ENCODE data around the gene SEMA4A.

The SEMA4A gene

GRCh38 chr1:156194300-156194652 is 40.9 kb downstream of the SEMA4A start:
- H3K36me3 ChIP-seq (ENCODE audit: insufficient read depth, low read depth, low read length), result peaks cover 14% of the 10 kb centered on the region; the same call in 1 of the 2 replicates
- H3K27ac ChIP-seq (ENCODE audit: low read length), result no peak overlapping the region
- peak overlapping the region; percentile 70; the same call in 1 of the 2 replicates for H3K9ac ChIP-seq (ENCODE audit: low read depth, low read length)
- H3K27me3 ChIP-seq (ENCODE audit: insufficient read depth, low read length), result no peaks in the 10 kb centered on the region
- H3K9me3 ChIP-seq (ENCODE audit: insufficient read depth, low read depth, low read length), result peaks cover under 1% of the 10 kb centered on the region; the same call in 1 of the 2 replicates
- peak overlapping the region; percentile 85 for H3K4me3 ChIP-seq (ENCODE audit: low read length)
- H3K4me1 ChIP-seq (ENCODE audit: insufficient read depth, low read length), result peaks cover 8% of the 10 kb centered on the region

DNA sequence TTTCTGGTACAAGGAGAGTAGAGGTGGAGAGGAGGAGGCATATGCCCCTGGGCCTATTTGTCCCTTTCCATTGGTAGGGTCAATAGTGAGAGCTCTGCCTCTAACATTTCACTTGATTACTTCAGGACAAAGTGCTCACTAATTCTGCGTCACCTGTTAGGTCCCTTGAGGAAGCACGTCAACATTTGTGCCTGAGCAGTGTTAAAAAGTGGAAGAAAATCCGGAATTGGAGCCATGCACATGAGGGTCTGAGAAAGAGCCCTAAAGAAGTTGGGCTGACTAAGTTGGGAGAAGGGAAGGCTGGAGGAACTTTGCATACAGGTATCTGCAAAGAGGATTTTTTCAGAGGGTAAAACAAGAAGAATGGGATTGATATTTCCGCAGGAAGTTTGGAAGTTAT is 42.5 kb downstream of the SEMA4A start:
- H3K9me3 ChIP-seq (ENCODE audit: insufficient read depth, low read depth, low read length), result no peaks in the 10 kb centered on the region
- peaks cover 8% of the 10 kb centered on the region for H3K4me1 ChIP-seq (ENCODE audit: insufficient read depth, low read length)
- no peak overlapping the region for H3K4me3 ChIP-seq (ENCODE audit: low read length)
- H3K27ac ChIP-seq (ENCODE audit: low read length), result no peak overlapping the region
- peaks cover 27% of the 10 kb centered on the region for H3K36me3 ChIP-seq (ENCODE audit: insufficient read depth, low read depth, low read length)
- peak overlapping the region; percentile 47; the same call in 1 of the 2 replicates for H3K9ac ChIP-seq (ENCODE audit: low read depth, low read length)
- H3K27me3 ChIP-seq (ENCODE audit: insufficient read depth, low read length), result no peaks in the 10 kb centered on the region

- peaks cover 27% of the 10 kb centered on the region for H3K36me3 ChIP-seq (ENCODE audit: insufficient read depth, low read depth, low read length)
- H3K27ac ChIP-seq (ENCODE audit: low read length), result no peak overlapping the region
- no peaks in the 10 kb centered on the region for H3K27me3 ChIP-seq (ENCODE audit: insufficient read depth, low read length)
- no peaks in the 10 kb centered on the region for H3K9me3 ChIP-seq (ENCODE audit: insufficient read depth, low read depth, low read length)
- H3K9ac ChIP-seq (ENCODE audit: low read depth, low read length), result peak overlapping the region; percentile 47; the same call in 1 of the 2 replicates
- no peak overlapping the region for H3K4me3 ChIP-seq (ENCODE audit: low read length)
- H3K4me1 ChIP-seq (ENCODE audit: insufficient read depth, low read length), result peaks cover 8% of the 10 kb centered on the region
Measured at GRCh38 chr1:156196445-156196844, 43.1 kb downstream of the SEMA4A start.

- H3K9ac ChIP-seq (ENCODE audit: low read depth, low read length), result no peak overlapping the region
- H3K27me3 ChIP-seq (ENCODE audit: insufficient read depth, low read length), result no peaks in the 10 kb centered on the region
- H3K4me3 ChIP-seq (ENCODE audit: low read length), result no peak overlapping the region
- H3K9me3 ChIP-seq (ENCODE audit: insufficient read depth, low read depth, low read length), result no peaks in the 10 kb centered on the region
- no peak overlapping the region for H3K27ac ChIP-seq (ENCODE audit: low read length)
- peaks cover 8% of the 10 kb centered on the region for H3K4me1 ChIP-seq (ENCODE audit: insufficient read depth, low read length)
- H3K36me3 ChIP-seq (ENCODE audit: insufficient read depth, low read depth, low read length), result peaks cover 39% of the 10 kb centered on the region
Measured at GRCh38 chr1:156198831-156199349, 45.5 kb downstream of the SEMA4A start.

GRCh38 chr1:156200044-156200443 is 46.7 kb downstream of the SEMA4A start:
- Histone ChIP-seq H3K4me1 (ENCODE audit: insufficient read depth, low read length) (peaks cover 4% of the 10 kb centered on the region; the same call in 1 of the 2 replicates), H3K27ac (ENCODE audit: low read length) (no peak overlapping the region), H3K4me3 (ENCODE audit: low read length) (no peak overlapping the region), H3K9me3 (ENCODE audit: insufficient read depth, low read depth, low read length) (no peaks in the 10 kb centered on the region), H3K36me3 (ENCODE audit: insufficient read depth, low read depth, low read length) (peaks cover 39% of the 10 kb centered on the region), H3K27me3 (ENCODE audit: insufficient read depth, low read length) (no peaks in the 10 kb centered on the region), H3K9ac (ENCODE audit: low read depth, low read length) (no peak overlapping the region)

DNA sequence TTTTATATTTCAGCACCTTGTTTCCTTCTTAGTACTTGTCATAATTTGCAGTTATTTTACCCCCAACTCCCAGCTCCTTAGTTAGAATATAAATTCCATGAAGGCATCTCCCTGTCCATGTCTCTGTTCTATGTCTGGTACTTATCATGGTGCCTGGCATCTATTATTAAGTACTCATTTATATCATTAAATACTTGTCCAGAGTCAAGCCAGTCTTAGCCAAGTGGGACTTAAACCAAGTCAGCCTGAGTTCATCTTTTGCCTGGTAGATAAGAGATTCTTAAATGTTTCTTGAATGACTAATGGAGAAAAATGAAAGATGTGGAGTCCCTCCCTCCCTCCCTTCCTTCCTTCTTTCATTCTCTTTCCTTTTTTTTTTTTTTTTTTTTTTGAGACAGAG is 49.9 kb downstream of the SEMA4A start:
- Histone ChIP-seq H3K4me3 (ENCODE audit: low read length) (no peak overlapping the region), H3K4me1 (ENCODE audit: insufficient read depth, low read length) (peaks cover under 1% of the 10 kb centered on the region; the same call in 1 of the 2 replicates), H3K9ac (ENCODE audit: low read depth, low read length) (no peak overlapping the region), H3K27ac (ENCODE audit: low read length) (no peak overlapping the region), H3K27me3 (ENCODE audit: insufficient read depth, low read length) (no peaks in the 10 kb centered on the region), H3K36me3 (ENCODE audit: insufficient read depth, low read depth, low read length) (peaks cover 46% of the 10 kb centered on the region), H3K9me3 (ENCODE audit: insufficient read depth, low read depth, low read length) (no peaks in the 10 kb centered on the region)

DNA sequence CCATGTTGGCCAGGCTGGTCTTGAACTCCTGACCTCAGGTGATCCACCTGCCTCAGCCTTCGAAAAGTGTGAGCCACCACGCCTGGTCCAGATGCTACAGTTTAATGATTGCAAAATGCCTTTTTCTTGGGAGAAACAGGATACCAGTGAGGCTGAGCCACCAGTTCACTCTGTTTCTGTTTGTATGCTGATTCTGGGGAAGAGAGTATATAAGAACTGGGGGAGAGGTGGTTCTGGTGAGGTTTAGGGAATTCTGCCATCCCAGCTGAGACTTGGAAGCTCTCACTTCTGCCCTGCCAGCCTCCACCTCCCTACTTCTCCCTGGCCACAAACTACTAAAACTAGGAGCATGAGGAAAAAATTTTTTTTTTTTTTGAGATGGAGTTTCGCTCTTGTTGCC is 51.3 kb downstream of the SEMA4A start:
- Histone ChIP-seq H3K4me3 (ENCODE audit: low read length) (no peak overlapping the region), H3K36me3 (ENCODE audit: insufficient read depth, low read depth, low read length) (peaks cover 49% of the 10 kb centered on the region), H3K9me3 (ENCODE audit: insufficient read depth, low read depth, low read length) (no peaks in the 10 kb centered on the region), H3K4me1 (ENCODE audit: insufficient read depth, low read length) (peaks cover 6% of the 10 kb centered on the region; the same call in 1 of the 2 replicates), H3K9ac (ENCODE audit: low read depth, low read length) (no peak overlapping the region), H3K27ac (ENCODE audit: low read length) (no peak overlapping the region), H3K27me3 (ENCODE audit: insufficient read depth, low read length) (no peaks in the 10 kb centered on the region)

DNA sequence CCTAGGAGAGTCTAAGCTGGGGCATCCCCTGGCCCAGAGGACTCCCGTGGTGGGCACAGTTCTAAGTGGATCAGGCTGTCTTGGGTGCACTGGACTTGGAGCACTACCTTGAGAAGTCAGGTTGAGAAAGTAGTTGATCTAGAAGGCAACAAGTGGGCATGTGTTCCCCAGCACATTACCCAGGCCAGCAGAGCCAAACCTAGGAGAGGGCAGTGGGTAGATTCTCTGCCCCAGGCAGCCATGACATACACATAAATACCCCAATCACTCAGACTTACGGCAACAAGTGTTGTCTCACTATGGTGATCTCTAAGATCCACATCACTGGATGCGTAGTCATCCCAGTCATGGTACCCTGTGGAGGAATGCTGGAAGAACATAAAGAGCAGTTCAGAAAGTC is 57.9 kb downstream of the SEMA4A start:
- H3K9ac ChIP-seq (ENCODE audit: low read depth, low read length), result no peak overlapping the region
- no peak overlapping the region for H3K27ac ChIP-seq (ENCODE audit: low read length)
- H3K27me3 ChIP-seq (ENCODE audit: insufficient read depth, low read length), result no peaks in the 10 kb centered on the region
- H3K36me3 ChIP-seq (ENCODE audit: insufficient read depth, low read depth, low read length), result peaks cover 42% of the 10 kb centered on the region
- no peaks in the 10 kb centered on the region for H3K9me3 ChIP-seq (ENCODE audit: insufficient read depth, low read depth, low read length)
- no peak overlapping the region for H3K4me3 ChIP-seq (ENCODE audit: low read length)
- H3K4me1 ChIP-seq (ENCODE audit: insufficient read depth, low read length), result peaks cover 11% of the 10 kb centered on the region; the same call in 1 of the 2 replicates

- H3K4me3 ChIP-seq (ENCODE audit: low read length), result peak overlapping the region; percentile 94
Measured at GRCh38 chr1:156212130-156212529, 58.7 kb downstream of the SEMA4A start.

DNA sequence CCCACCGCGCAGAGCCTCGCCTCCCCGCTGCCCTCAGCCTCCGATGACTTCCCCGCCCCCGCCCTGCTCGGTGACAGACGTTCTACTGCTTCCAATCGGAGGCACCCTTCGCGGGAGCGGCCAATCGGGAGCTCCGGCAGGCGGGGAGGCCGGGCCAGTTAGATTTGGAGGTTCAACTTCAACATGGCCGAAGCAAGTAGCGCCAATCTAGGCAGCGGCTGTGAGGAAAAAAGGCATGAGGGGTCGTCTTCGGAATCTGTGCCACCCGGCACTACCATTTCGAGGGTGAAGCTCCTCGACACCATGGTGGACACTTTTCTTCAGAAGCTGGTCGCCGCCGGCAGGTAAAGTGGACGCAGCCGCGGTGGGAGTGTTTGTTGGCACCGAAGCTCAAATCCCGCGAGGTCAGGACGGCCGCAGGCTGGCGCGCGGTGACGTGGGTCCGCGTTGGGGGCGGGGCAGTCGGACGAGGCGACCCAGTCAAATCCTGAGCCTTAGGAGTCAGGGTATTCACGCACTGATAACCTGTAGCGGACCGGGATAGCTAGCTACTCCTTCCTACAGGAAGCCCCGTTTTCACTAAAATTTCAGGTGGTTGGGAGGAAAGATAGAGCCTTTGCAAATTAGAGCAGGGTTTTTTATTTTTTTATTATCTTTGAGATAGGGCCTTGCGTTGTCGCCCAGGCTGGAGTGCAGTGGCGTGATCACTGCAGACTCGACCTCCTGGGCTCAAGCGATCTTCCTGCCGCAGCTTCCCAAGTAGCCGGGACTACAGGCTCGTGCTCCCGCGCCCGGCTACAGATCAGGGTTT is 59.7 kb downstream of the SEMA4A start, which contains the start of gene PMF1:
PMF1 (plus strand) TSS at position 175 of the 811 bp plus-strand sequence; CDS start at position 184, 9 bp downstream.
- Histone ChIP-seq H3K27ac (ENCODE audit: low read length) (peak within 1 kb of the TSS; percentile 99), H3K4me3 (ENCODE audit: low read length) (peak within 1 kb of the TSS; percentile 94), H3K36me3 (ENCODE audit: insufficient read depth, low read depth, low read length) (peaks cover 33% of the 10 kb centered on the region), H3K9ac (ENCODE audit: low read depth, low read length) (peak within 1 kb of the TSS; percentile 98), H3K4me1 (ENCODE audit: insufficient read depth, low read length) (peaks cover 11% of the 10 kb centered on the region; the same call in 1 of the 2 replicates), H3K9me3 (ENCODE audit: insufficient read depth, low read depth, low read length) (no peaks in the 10 kb centered on the region), H3K27me3 (ENCODE audit: insufficient read depth, low read length) (no peaks in the 10 kb centered on the region)

More at GRCh38 chr1:156212130-156212529, 58.7 kb downstream of the SEMA4A start:
- Histone ChIP-seq H3K9me3 (ENCODE audit: insufficient read depth, low read depth, low read length) (no peaks in the 10 kb centered on the region), H3K4me1 (ENCODE audit: insufficient read depth, low read length) (peaks cover 11% of the 10 kb centered on the region; the same call in 1 of the 2 replicates), H3K36me3 (ENCODE audit: insufficient read depth, low read depth, low read length) (peaks cover 36% of the 10 kb centered on the region), H3K27me3 (ENCODE audit: insufficient read depth, low read length) (no peaks in the 10 kb centered on the region), H3K9ac (ENCODE audit: low read depth, low read length) (peak overlapping the region; percentile 98; the same call in 1 of the 2 replicates), H3K27ac (ENCODE audit: low read length) (peak overlapping the region; percentile 99)

GRCh38 chr1:156213644-156213966 is 60.2 kb downstream of the SEMA4A start:
- no peaks in the 10 kb centered on the region for H3K27me3 ChIP-seq (ENCODE audit: insufficient read depth, low read length)
- H3K9me3 ChIP-seq (ENCODE audit: insufficient read depth, low read depth, low read length), result no peaks in the 10 kb centered on the region
- peak overlapping the region; percentile 99 for H3K27ac ChIP-seq (ENCODE audit: low read length)
- H3K36me3 ChIP-seq (ENCODE audit: insufficient read depth, low read depth, low read length), result peaks cover 30% of the 10 kb centered on the region
- peak overlapping the region; percentile 94 for H3K4me3 ChIP-seq (ENCODE audit: low read length)
- H3K4me1 ChIP-seq (ENCODE audit: insufficient read depth, low read length), result peaks cover 9% of the 10 kb centered on the region; the same call in 1 of the 2 replicates
- peak overlapping the region; percentile 98 for H3K9ac ChIP-seq (ENCODE audit: low read depth, low read length)

All from iPS-20b (cell line).